Germinal center (tissue), 1 donor: ENCODE data around the gene DLG3.
A peak's percentile ranks its signal among the peaks of the same experiment; 100 is the strongest.
"Not testable (repeated sequence)": the region's sequence is repeated elsewhere in the genome, so short reads cannot be mapped to it uniquely, and the experiment has no call there.

Experiments
- DNase-seq: peaks from one replicate; pipeline ENCODE4 v3.0.0; 2012; ENCODE audit warnings: mixed read lengths, low spot score

Gene DLG3

DNA sequence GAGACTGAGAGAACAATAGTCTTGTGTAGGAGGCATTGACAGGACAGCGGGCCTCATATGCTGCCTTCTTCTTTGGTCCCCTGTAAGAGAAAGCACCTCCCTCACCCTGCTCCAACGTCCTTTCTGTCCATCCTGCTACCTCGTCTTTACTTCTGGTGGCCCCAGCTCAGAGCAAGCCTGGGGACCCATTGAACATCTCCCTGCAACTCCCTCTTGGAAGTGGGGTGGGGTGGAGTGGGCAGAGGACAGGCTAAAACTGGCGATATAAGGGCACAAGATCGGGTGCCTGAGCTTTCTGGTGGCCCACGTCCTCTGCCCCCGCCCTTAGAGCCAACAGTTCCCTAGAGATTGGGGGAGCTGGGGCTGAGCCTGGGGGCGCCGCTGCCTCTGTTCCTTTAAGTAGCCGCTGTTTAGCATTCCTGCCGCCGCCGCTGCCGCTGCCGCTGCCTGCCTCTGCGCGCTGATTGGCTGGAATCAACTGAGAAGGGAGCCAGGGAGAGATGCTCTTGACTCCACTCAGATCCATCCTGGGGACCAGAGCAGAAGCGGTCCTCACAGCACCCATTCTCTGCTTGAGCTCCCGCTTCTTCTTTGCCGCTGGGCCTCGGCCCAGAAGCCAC lies at the start of gene DLG3:
DLG3 (plus strand) TSS at position 510 of the 620 bp plus-strand sequence. CDS start 367 bp downstream, outside the sequence.
- no peak for DNase-seq

DNA sequence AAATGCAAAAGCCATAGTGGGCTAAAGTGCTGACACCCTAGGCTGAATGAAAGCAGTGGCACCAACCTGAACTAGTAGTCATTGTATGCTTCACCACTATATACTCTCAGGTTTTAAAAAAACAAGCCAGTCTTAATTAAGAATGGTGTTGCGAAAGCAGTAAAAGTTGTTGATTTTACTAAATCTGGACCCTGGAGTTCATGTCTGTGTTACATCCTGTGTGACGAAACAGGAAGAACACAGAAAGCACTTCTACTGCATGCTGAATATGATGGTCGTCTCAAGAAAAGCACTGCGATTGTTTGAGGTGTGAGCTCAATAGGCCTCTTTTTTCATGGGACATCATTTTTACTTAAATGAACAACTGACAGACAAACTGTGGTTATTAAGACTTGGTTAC lies 45.7 kb upstream of the DLG3 start:
- no peak for DNase-seq

DNA sequence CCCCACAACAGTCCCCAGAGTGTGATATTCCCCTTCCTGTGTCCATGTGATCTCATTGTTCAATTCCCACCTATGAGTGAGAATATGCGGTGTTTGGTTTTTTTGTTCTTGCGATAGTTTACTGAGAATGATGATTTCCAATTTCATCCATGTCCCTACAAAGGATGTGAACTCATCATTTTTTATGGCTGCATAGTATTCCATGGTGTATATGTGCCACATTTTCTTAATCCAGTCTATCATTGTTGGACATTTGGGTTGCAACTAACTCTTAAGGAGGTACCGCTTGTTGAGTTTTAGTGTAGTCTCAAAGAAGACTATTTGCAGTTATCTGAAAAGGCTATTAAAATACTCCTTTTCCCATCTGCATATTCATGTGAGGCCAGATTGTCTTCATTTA lies 44.5 kb upstream of the DLG3 start:
- DNase-seq: not testable (repeated sequence)

DNA sequence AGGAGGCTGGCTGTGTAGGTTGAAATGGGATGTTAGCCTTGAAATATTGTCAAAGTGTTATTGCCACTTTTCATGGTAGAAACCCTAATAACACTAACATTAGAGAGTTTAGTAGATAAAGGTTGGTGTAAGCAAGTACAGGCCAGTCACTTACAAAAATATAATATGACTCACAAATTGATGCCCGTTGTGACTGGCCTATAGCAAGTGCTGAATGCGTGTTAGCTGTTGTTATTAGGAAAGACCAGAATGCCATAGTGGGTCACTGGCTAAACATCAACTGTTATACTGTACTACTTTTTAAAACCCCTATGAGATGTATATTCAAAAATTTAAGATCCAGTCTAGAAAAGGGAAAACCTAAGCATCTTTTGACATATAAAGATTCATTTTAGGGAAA lies 41.9 kb upstream of the DLG3 start:
- DNase-seq: no peak

DNA sequence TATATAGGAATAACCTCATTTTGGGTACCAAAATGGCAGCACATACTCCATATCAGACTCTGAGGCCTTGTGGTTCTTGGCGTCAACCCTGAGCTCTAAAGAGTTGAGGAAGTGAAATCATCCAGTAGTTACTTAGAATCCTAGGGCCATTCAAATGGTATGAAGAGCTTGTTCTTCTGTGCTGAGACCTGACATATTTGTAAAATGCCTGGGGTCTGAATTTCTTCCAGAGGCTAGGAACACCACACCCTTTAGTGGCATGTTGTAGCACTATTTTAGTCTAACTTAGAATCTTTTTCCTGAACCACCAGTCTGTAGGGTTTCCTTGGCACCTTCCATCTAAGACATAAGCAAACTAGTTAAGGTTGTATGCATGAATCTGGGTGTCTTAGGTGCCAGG lies 39.6 kb upstream of the DLG3 start:
- no peak for DNase-seq

DNA sequence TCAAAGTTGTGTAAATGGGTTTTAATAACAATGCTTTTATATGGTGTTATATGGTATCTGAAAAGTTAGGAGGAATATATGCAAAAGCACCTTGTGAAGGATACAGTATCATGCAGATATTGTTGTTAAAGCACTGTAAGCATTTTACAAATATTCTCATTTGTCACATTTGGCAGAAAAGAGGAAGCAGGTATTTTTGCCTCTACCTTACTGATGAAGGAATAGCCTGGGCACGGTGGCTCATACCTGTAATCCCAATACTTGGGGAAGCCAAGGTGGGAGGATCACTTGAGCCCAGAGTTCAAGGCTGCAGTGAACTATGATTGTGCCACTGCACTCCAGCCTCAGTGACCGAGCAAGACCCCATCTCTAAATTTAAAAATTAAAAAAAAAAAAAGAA lies 33.7 kb upstream of the DLG3 start:
- no peak for DNase-seq

DNA sequence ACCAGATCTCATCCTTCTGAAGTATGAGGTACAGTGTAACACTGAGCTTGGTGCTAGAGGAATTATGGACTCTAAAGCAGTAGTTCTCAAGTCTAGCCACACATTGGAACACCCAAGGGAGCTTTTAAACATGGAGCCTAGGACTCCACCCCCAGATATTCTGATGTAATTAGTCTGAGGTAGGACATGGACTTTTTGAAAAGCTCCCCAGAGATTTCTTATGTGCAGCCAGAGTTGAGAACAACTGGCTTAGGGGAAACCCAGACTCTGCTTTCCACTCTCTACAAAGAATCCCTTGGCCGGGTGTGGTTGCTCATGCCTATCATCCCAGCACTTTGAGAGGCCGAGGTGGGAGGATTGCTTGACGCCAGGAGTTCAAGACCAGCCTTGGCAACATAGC lies 33.2 kb upstream of the DLG3 start:
- no peak for DNase-seq

DNA sequence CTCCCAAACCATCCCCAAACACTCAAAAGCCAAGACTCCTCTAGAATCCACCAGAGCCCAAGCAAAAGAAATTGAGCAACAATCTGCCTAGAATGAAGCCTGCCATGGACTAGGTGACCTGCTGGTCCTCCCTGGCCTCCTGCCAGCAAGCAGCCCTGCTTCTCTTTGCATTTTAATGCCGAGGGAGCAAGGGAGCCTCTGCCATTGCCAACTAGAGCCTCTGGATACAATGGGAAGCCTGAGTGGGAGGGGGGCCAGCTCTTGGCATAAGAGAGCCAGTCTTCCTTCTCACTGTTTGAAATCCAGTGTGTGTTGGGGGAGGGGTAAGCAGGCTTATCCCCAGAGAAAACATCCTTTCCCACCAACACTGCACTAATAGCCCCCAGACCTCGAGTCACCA lies 23.0 kb upstream of the DLG3 start:
- no peak for DNase-seq

DNA sequence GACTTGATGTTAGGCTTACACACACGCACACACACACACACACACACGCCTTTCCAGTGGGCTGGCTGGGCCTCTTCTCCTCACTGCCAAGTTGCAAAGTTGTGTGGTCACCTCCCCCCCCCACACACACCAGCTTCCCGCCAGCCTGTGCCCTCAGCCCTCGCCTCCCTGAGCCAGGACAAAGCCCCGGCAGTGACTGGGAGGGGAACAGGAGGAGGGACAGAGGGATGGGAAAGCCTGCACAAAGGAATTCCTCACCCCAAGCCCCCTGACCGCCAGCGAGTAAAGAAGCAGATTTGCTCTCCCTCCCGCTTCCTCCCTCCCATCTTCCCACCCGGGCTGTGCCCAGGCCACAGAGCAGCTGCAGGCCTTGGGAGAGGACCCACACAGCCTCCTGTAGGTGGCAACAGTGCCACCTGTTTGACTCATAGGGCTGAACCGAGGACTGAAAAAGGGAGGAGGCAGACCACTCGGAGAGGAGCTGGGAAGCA lies 21.7 kb upstream of the DLG3 start, which contains the start of gene GDPD2:
GDPD2 (plus strand) TSS at position 464 of the 491 bp plus-strand sequence. CDS start 1,671 bp downstream, outside the sequence.
- DNase-seq: no peak

DNA sequence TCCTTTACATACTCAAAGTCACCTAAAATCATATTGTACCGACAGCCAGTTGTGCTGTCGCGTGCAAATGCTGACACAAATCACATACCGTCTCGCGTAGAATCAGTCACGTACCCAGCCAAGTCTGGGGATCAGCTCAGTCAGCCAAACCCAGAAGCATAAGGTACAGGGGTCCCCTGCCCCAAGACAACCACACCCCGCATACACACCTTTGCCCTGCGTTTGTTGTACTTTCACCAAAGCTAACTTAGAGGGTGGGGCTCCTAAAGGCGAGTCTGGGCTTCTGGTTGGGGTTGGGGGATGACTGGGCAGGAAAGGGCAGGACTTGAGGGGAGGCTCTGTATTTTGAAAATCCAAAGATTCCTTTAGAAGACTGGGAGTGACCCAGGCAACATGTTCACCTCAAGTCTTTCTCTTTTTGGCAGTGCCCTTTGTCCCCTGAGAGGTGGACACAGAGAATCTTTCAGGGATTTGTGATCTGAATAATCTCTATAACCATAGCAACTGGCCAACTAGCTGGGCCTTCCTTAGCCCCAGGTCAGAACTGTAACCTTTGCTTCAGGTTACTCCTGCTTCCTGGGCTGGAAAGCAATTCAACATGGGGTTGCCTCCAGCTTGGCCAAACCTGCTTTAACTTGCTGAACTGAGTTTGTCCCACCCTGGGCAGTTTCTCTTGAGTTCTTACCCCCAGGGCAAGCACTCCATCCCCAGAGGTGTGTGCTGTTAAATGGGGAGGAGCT lies 20.5 kb upstream of the DLG3 start:
- no peak for DNase-seq

DNA sequence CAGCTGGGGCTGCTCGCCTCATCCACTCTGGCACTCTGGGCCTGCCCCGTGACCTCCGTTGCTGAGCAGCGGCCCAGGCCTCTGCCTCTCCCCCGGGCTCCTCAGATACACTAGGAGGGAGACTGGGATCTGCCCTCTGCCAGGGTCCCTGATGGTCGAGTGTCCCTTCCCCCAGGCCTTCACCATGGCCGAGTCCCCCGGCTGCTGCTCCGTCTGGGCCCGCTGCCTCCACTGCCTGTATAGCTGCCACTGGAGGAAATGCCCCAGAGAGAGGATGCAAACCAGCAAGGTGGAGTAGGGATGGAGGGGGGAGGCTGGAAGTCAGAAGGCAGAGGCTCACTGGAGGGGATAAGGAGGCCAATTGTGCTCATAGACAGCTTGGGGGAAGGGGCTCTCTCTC lies 19.8 kb upstream of the DLG3 start:
- no peak for DNase-seq

DNA sequence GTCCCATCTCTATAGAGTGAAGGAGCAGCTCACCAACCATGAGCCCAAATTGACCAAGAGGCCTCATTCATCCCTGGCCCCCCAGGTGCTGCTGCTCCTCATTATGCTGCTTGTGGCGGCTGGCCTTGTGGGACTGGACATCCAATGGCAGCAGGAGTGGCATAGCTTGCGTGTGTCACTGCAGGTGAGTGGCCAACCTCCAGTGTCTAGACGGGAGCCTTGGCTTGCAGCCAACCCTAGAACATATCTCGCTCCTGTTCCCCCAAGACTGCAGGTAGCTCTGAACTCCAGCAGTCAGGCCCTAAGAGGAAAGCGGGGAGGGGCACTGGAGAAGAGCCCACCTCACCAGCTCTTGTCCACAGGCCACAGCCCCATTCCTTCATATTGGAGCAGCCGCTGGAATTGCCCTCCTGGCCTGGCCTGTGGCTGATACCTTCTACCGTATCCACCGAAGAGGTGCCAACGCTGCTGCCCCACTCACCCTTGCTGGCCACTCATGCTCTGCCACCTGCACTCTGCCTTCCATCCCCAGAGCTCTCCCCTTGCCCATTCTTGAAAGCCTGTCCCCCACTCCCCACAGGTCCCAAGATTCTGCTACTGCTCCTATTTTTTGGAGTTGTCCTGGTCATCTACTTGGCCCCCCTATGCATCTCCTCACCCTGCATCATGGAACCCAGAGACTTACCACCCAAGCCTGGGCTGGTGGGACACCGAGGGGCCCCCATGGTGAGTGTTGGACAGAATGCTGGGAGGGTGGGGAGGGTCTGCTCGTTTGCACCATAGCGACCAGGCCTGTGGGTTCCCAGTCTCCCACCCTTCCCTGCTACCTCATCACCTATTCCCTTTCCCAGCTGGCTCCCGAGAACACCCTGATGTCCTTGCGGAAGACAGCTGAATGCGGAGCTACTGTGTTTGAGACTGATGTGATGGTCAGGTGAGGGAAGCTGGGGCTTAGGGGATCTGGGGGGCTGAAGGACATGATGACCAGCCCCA lies 18.1 kb upstream of the DLG3 start:
- DNase-seq: no peak

DNA sequence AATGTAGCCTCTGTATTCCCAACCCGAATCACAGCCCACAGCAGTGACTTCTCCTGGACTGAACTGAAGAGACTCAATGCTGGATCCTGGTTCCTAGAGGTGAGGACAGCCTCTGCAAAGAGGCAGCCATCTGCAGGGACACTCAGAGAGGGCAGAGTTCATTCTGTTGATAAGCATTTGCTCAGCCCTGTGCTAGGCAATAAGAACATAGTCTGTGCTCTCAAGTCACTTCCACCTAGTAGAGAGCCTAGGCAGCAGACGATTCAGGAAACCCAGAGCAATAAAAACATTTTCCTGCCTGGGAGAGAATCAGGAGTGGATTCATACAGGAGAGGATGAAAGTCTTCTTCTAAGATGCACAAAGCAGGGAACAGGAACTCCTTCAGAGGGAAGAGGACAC lies 17.3 kb upstream of the DLG3 start:
- DNase-seq: no peak

DNA sequence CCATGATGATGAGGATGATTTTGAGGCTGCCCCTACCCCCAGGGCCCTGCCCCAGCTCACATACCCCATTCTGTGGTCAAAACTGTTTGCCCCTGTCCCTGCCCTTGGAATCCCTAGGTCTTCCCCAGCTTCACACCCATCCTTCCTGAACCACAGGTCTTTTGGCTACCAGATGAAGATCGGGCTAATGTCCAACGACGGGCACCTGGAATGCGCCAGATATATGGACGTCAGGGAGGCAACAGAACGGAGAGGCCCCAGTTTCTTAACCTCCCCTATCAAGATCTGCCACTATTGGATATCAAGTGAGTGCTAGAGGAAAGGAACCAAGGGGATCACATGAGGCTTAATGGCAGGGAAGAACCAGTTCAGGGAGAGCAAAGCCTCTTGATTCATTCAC lies 14.9 kb upstream of the DLG3 start:
- no peak for DNase-seq

DNA sequence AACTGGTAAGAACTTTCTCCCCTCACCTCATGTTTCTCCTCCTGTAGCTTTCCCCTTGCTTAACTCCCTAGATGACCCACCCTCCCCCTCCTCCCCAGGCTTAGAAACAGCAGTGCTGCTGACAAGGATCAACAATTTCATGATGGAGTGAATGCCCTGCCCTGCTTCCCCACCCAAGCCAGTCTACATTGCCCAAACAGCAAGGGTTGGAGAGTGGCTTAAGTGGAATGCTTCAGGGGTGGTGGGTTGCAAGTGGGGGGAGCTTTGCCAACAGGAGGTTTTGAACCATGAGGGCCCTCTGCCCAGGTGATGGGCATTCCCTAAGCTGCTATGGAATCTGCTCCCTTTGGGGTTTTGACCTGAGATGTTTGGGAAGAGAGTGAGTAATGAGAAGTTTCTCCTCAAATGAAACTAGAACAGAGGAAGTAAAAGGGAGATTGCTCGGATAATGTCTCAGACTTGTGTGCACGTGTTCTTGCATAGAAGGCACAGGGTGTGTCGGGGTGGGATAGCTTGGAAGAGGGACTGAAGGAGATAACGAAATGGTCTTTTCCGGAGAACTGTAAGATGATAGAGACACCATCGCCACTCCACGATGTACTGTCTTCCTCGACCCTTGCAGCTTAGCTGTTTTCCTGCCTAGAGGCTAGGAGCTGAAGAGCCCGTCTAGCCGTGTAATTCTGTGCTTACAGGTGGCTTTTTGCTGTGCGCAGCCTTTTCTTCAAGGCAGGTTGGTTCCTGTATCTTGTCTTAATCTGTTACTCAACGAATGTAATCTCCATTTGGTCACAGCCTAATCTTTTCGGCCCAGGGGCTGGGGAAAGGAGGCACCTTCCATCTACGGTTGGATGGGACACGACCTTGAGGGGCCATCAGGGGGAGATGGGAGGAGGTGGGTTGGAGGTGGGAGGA lies 11.4 kb upstream of the DLG3 start:
- DNase-seq: no peak

DNA sequence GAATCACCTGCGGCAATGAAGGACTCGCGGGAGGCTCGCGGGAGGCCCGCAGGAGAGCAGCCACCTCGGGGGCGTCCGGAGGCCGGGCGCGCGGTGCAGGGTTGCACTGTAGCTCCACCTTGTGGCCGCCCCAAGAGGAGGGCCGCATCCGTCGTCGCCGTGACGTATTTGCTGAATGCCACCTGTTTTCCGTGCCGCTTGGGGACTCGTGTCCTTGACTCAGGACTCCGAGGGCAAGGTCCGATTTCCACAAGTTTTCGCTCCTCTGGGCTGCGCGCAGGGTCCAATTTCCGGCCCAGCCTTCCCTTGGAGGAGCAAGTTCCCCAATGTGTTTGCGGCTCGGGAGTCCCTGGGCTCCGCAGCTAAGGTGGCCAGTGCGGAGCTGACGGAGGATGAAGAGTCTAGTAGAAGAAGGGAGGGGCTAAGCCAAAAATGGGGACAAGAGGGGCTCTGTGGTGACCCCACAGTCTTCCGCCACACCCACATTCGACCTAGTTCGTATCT lies 10.7 kb upstream of the DLG3 start:
- DNase-seq: peak; percentile 72

DNA sequence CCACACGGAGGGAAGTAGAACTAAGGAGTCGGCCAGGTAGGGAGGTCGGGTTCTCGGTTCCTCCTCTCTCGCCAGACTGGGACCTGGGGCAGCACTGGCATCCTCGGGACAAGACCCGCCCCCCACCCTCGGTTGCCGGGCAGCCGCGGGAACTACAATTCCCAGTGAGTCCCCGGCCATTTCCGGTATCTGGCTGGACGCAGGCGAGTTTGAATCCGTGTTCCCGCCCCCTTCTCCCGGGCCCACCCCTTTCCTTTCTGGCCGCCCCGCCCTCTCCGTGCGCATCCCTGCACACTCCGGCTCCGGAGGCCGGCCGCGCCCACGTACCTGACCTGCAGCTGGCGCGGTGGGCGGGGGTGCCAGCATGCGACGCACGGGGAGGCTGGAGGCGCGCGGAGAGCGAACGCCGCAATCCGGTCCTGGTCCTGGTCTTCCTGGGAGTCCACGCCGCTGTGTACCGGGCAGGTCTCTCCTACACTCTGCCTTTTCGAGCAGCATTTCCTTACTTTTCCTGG lies 10.2 kb upstream of the DLG3 start:
- DNase-seq: peak; percentile 76

DNA sequence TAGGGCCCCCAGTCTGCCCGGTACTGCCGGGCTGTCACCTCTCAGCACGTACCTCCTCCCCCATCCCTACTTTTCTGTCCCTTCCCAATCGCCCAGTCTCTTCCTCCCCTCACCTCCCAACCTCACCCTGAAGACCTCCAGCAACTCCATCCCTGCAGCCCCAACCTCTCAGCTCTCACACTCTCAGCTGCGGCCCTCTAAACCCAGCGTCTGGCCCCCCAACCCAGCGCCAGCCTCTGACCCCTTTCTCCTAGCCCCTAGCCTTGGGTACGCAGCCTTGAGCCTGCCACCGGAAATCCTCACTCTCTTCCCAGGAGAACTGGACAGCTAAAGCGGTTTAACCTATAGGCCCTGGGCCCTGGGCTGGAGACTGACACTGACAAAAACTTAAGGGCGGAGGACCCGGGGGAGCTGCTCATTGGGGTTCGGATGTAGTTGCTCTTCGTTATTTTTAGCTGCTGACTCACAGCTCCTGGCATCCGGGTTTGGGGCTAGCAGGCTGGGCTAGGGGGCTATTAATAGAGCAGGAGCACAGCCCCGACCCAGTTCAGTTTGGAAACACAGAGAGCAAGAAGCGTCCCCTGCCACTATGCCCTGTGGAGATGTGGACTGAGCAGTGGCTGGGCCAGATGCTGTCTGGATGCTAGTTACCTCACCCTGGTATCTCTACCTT lies 9.6 kb upstream of the DLG3 start:
- DNase-seq: no peak

DNA sequence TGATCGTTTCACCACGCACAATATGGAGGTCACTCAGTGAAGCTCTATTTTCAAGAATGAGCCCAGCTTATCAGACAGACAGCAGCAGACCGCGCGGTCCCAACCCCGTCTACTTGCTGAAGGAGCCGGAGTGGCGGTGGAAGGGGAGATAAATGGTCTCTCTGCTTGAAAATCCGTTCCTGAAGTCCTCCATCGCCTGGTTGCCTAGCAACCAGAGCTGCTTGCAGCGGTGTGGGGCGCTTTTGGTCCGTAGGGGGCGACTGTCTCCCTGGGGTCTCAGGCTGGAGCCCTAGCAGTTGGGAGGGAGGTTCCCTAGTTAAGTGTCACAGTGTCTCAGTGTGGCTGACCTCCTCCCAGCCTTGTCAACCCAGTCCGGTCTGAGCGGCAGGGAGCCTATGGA lies 8.3 kb upstream of the DLG3 start:
- no peak for DNase-seq

DNA sequence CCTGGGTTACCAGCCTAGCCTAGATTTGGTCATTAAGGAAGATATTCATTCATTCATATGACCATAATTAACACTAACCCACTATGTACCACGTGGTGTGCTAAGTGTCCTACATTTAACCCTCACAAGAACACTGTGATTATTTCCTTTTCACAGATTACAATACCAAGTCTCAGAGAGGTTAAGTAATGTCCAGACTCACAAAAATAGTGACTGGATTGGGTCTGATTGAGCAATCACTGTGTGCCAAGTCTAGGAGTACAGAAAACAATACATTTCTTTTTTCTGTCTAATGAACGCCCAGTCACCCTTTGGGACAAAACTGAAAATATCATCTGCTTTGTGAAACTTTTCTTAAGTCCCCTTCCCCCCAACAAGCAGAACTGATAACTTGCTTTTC lies 7.6 kb upstream of the DLG3 start:
- no peak for DNase-seq
